ENCODE measurements around the gene HERC3. TPM values are rescaled to one million over a fixed set of nuclear protein-coding genes. Genes with fewer than 3 reads are reported as not detected.

The HERC3 gene
- total RNA-seq, 1 donor from 2014 or later, result 14.2 TPM

- intact Hi-C loops (cut with micrococcal nuclease), result no loop called here
- no peaks in the 10 kb centered on the region for H3K27me3 Mint-ChIP-seq (ENCODE audit: insufficient read depth)
- DNase-seq (ENCODE audit: low spot score), result no peak
- H3K36me3 Mint-ChIP-seq (ENCODE audit: low read depth), result peaks cover 13% of the 10 kb centered on the region
- H3K9me3 Mint-ChIP-seq, result no peaks in the 10 kb centered on the region
- H3K4me1 Mint-ChIP-seq (ENCODE audit: low read depth), result no peaks in the 10 kb centered on the region
- no peak overlapping the region for H3K4me3 Mint-ChIP-seq
- H3K27ac Mint-ChIP-seq, result no peak overlapping the region
These were observed 98.1 kb downstream of the HERC3 start for GRCh38 chr4:88690355-88690754.

- H3K4me3 Mint-ChIP-seq, result no peak overlapping the region
- peaks cover 2% of the 10 kb centered on the region for H3K27me3 Mint-ChIP-seq (ENCODE audit: insufficient read depth)
- H3K4me1 Mint-ChIP-seq (ENCODE audit: low read depth), result no peaks in the 10 kb centered on the region
- intact Hi-C loops (cut with micrococcal nuclease), result no loop called here
- no peak for DNase-seq (ENCODE audit: low spot score)
- no peak overlapping the region for H3K27ac Mint-ChIP-seq
- H3K36me3 Mint-ChIP-seq (ENCODE audit: low read depth), result peaks cover 7% of the 10 kb centered on the region
- H3K9me3 Mint-ChIP-seq, result no peaks in the 10 kb centered on the region
These were observed 101.5 kb downstream of the HERC3 start for GRCh38 chr4:88693792-88694191.

- H3K36me3 Mint-ChIP-seq (ENCODE audit: low read depth), result peaks cover 6% of the 10 kb centered on the region
- no peaks in the 10 kb centered on the region for H3K9me3 Mint-ChIP-seq
- peak overlapping the region; percentile 35 for H3K27ac Mint-ChIP-seq
- no peaks in the 10 kb centered on the region for H3K4me1 Mint-ChIP-seq (ENCODE audit: low read depth)
- H3K4me3 Mint-ChIP-seq, result peak overlapping the region; percentile 88
- intact Hi-C loops (cut with micrococcal nuclease), result loop anchor here (1.0 to 5.0 kb wide), 5 partner anchors 96 to 415 kb away; partner anchors contain the start of gene TIGD2
- DNase-seq (ENCODE audit: low spot score), result no peak
- H3K27me3 Mint-ChIP-seq (ENCODE audit: insufficient read depth), result peaks cover 2% of the 10 kb centered on the region
These were observed 104.3 kb downstream of the HERC3 start for GRCh38 chr4:88696630-88697029.

- H3K36me3 Mint-ChIP-seq (ENCODE audit: low read depth), result peaks cover 6% of the 10 kb centered on the region
- DNase-seq (ENCODE audit: low spot score), result no peak
- no peaks in the 10 kb centered on the region for H3K9me3 Mint-ChIP-seq
- H3K27me3 Mint-ChIP-seq (ENCODE audit: insufficient read depth), result peaks cover 2% of the 10 kb centered on the region
- H3K4me3 Mint-ChIP-seq, result peak overlapping the region; percentile 88
- H3K27ac Mint-ChIP-seq, result peak overlapping the region; percentile 83
- H3K4me1 Mint-ChIP-seq (ENCODE audit: low read depth), result no peaks in the 10 kb centered on the region
- intact Hi-C loops (cut with micrococcal nuclease), result loop anchor here (1.0 to 5.0 kb wide), 5 partner anchors 95 to 414 kb away; partner anchors contain the start of gene TIGD2
These were observed 104.9 kb downstream of the HERC3 start for GRCh38 chr4:88697141-88697540.

GRCh38 chr4:88697588-88698329 is 105.5 kb downstream of the HERC3 start, which contains the start of gene NAP1L5:
TSS of gene NAP1L5 (minus strand) at chr4:88697829. CDS start at chr4:88697754, 75 bp downstream.
- intact Hi-C loops (cut with micrococcal nuclease), result loop anchor here (1.0 to 5.0 kb wide), 5 partner anchors 95 to 414 kb away; partner anchors contain the start of gene TIGD2
- Mint-ChIP-seq H3K4me1 (ENCODE audit: low read depth) (no peaks in the 10 kb centered on the region), H3K27ac (peak within 1 kb of the TSS; percentile 83)

GRCh38 chr4:88698519-88698918 is 106.2 kb downstream of the HERC3 start:
- H3K36me3 Mint-ChIP-seq (ENCODE audit: low read depth), result peaks cover 8% of the 10 kb centered on the region
- H3K9me3 Mint-ChIP-seq, result no peaks in the 10 kb centered on the region
- intact Hi-C loops (cut with micrococcal nuclease), result loop anchor here (5.0 kb wide), 1 partner anchor 94 kb away; no protein-coding TSS in a partner anchor
- H3K4me1 Mint-ChIP-seq (ENCODE audit: low read depth), result no peaks in the 10 kb centered on the region
- peaks cover 2% of the 10 kb centered on the region for H3K27me3 Mint-ChIP-seq (ENCODE audit: insufficient read depth)
- no peak for DNase-seq (ENCODE audit: low spot score)
- no peak overlapping the region for H3K27ac Mint-ChIP-seq
- H3K4me3 Mint-ChIP-seq, result peak overlapping the region; percentile 88

More at GRCh38 chr4:88697588-88698329, 105.5 kb downstream of the HERC3 start, which contains the start of gene NAP1L5:
- peak; percentile 61 for DNase-seq (ENCODE audit: low spot score)
- peaks cover 6% of the 10 kb centered on the region for H3K36me3 Mint-ChIP-seq (ENCODE audit: low read depth)
- H3K27me3 Mint-ChIP-seq (ENCODE audit: insufficient read depth), result peaks cover 2% of the 10 kb centered on the region
- no peaks in the 10 kb centered on the region for H3K9me3 Mint-ChIP-seq
- H3K4me3 Mint-ChIP-seq, result peak within 1 kb of the TSS; percentile 88

- intact Hi-C loops (cut with micrococcal nuclease), result no loop called here
- Mint-ChIP-seq H3K27me3 (ENCODE audit: insufficient read depth) (peaks cover 2% of the 10 kb centered on the region), H3K4me1 (ENCODE audit: low read depth) (no peaks in the 10 kb centered on the region), H3K36me3 (ENCODE audit: low read depth) (peaks cover 25% of the 10 kb centered on the region), H3K9me3 (no peaks in the 10 kb centered on the region), H3K27ac (no peak overlapping the region), H3K4me3 (no peak overlapping the region)
- DNase-seq (ENCODE audit: low spot score), result no peak
These were observed 110.5 kb downstream of the HERC3 start for GRCh38 chr4:88702782-88703181.

- peaks cover 29% of the 10 kb centered on the region for H3K36me3 Mint-ChIP-seq (ENCODE audit: low read depth)
- H3K9me3 Mint-ChIP-seq, result no peaks in the 10 kb centered on the region
- H3K27me3 Mint-ChIP-seq (ENCODE audit: insufficient read depth), result no peaks in the 10 kb centered on the region
- no peak overlapping the region for H3K4me3 Mint-ChIP-seq
- no peak overlapping the region for H3K27ac Mint-ChIP-seq
- no peak for DNase-seq (ENCODE audit: low spot score)
- intact Hi-C loops (cut with micrococcal nuclease), result no loop called here
- H3K4me1 Mint-ChIP-seq (ENCODE audit: low read depth), result no peaks in the 10 kb centered on the region
These were observed 112.9 kb downstream of the HERC3 start for GRCh38 chr4:88705223-88705622.

GRCh38 chr4:88705805-88706492 is 113.7 kb downstream of the HERC3 start:
- Mint-ChIP-seq H3K4me3 (no peak overlapping the region), H3K27ac (no peak overlapping the region), H3K9me3 (no peaks in the 10 kb centered on the region), H3K4me1 (ENCODE audit: low read depth) (no peaks in the 10 kb centered on the region), H3K36me3 (ENCODE audit: low read depth) (peaks cover 29% of the 10 kb centered on the region), H3K27me3 (ENCODE audit: insufficient read depth) (no peaks in the 10 kb centered on the region)
- intact Hi-C loops (cut with micrococcal nuclease), result no loop called here
- DNase-seq (ENCODE audit: low spot score), result no peak

GRCh38 chr4:88706574-88706973 is 114.3 kb downstream of the HERC3 start:
- H3K4me1 Mint-ChIP-seq (ENCODE audit: low read depth), result no peaks in the 10 kb centered on the region
- intact Hi-C loops (cut with micrococcal nuclease), result no loop called here
- no peaks in the 10 kb centered on the region for H3K9me3 Mint-ChIP-seq
- H3K27me3 Mint-ChIP-seq (ENCODE audit: insufficient read depth), result no peaks in the 10 kb centered on the region
- H3K27ac Mint-ChIP-seq, result no peak overlapping the region
- no peak overlapping the region for H3K4me3 Mint-ChIP-seq
- no peak for DNase-seq (ENCODE audit: low spot score)
- H3K36me3 Mint-ChIP-seq (ENCODE audit: low read depth), result peaks cover 29% of the 10 kb centered on the region

GRCh38 chr4:88709989-88710388 is 117.7 kb downstream of the HERC3 start:
- no peaks in the 10 kb centered on the region for H3K27me3 Mint-ChIP-seq (ENCODE audit: insufficient read depth)
- H3K4me3 Mint-ChIP-seq, result no peak overlapping the region
- no peak for DNase-seq (ENCODE audit: low spot score)
- intact Hi-C loops (cut with micrococcal nuclease), result no loop called here
- no peak overlapping the region for H3K27ac Mint-ChIP-seq
- H3K36me3 Mint-ChIP-seq (ENCODE audit: low read depth), result peaks cover 33% of the 10 kb centered on the region
- no peaks in the 10 kb centered on the region for H3K4me1 Mint-ChIP-seq (ENCODE audit: low read depth)
- peaks cover 2% of the 10 kb centered on the region for H3K9me3 Mint-ChIP-seq

GRCh38 chr4:88713782-88714181 is 121.5 kb downstream of the HERC3 start:
- H3K9me3 Mint-ChIP-seq, result peaks cover 32% of the 10 kb centered on the region
- H3K36me3 Mint-ChIP-seq (ENCODE audit: low read depth), result peaks cover 40% of the 10 kb centered on the region
- no peak overlapping the region for H3K4me3 Mint-ChIP-seq
- no peak for DNase-seq (ENCODE audit: low spot score)
- intact Hi-C loops (cut with micrococcal nuclease), result no loop called here
- no peak overlapping the region for H3K27ac Mint-ChIP-seq
- no peaks in the 10 kb centered on the region for H3K4me1 Mint-ChIP-seq (ENCODE audit: low read depth)
- H3K27me3 Mint-ChIP-seq (ENCODE audit: insufficient read depth), result no peaks in the 10 kb centered on the region

- H3K9me3 Mint-ChIP-seq, result peaks cover 32% of the 10 kb centered on the region
- H3K4me1 Mint-ChIP-seq (ENCODE audit: low read depth), result no peaks in the 10 kb centered on the region
- H3K27me3 Mint-ChIP-seq (ENCODE audit: insufficient read depth), result no peaks in the 10 kb centered on the region
- peaks cover 32% of the 10 kb centered on the region for H3K36me3 Mint-ChIP-seq (ENCODE audit: low read depth)
- intact Hi-C loops (cut with micrococcal nuclease), result no loop called here
- H3K4me3 Mint-ChIP-seq, result no peak overlapping the region
- no peak overlapping the region for H3K27ac Mint-ChIP-seq
- no peak for DNase-seq (ENCODE audit: low spot score)
These were observed 125.8 kb downstream of the HERC3 start for GRCh38 chr4:88718098-88718497.
